CD4-positive, alpha-beta T cell treated with Interleukin-21 for 1 hour (primary cell): ENCODE data around the gene CAMK1D.
A peak's percentile ranks its signal among the peaks of the same experiment; 100 is the strongest.
"Not testable (repeated sequence)": the region's sequence is repeated elsewhere in the genome, so short reads cannot be mapped to it uniquely, and the experiment has no call there.

ENCODE experiments used
- DNase-seq: peaks from one replicate; pipeline ENCODE4 v3.0.0-alpha.2; 2020

Gene CAMK1D

DNA sequence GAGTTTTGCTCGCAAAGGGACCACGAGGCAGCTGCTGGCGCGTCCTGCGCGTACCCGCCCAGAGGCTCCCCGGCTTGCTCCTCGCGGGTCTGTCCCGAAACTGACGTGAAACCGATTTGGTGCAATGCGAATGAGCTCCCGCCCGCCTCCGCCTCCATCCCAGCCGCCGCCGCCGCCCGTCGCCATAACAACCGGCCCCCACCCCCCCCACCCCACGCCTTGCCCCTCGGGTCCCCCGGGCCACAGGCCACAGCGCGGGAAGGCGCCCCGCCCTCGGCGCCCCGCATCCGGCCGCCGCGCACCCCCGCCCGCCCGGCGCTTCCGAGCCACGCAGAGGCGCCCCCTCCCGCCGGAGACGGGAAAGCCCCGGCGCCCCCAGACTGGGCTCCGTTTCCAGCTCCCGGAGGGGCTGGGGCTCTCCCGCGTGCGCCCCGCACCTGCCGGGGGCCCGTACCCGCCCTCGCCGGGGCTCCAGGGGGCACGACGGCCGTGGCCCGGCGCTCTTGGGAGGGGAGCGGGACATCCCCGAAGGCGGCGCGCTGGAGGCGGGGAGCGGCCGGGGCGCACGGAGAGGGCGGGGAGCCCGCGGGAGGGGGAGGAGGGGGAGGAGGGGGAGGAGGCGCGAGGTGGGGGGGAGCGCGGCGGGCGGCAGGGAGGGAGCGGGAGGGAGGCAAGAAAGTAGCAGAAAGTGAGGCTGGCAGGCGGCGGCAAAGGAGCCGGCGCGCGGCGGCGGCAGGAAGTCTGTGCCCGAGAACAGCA, at the start of gene CAMK1D:
TSS of gene CAMK1D (plus strand) at position 678 of the 759 bp plus-strand sequence.
- peak; percentile 93 for DNase-seq

DNA sequence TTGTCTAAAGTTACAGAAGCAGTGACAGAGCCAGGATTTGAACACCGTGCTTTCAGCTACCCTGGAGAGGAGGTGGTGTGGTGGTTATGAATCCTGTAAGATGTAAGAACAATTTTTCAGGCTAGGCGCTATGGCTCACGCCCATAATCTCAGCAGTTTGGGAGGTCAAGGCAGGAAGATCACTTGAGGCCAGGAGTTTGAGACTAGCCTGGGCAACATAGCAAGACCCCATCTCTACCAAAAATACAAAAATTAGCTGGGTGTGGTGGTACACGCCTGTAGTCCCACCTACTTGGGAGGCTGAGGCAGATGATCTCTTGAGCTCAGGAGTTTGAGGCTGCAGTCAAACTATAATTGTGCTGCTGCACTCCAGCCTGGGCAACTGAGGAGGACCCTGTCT, 48.3 kb upstream of the CAMK1D start:
- not testable (repeated sequence) for DNase-seq

DNA sequence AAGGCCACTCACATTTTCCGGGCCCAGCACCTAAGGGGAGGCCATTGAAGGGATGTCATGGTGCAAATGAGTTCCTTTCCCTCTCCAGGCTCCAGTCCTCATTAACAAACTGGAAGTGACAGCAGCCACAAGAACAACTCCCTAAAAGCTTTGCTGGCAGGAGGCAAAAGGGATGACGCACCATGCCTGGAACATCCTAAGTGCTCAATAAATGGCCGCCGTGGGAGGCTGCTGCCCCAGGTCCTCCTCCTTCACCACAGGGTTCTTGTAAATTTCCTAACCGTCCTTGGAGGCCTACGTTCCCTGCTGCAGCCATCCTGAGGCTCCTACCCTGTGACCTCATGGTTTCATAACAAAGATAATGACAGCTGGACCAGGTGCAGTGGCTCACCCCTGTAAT, 41.3 kb upstream of the CAMK1D start:
- DNase-seq: no peak

DNA sequence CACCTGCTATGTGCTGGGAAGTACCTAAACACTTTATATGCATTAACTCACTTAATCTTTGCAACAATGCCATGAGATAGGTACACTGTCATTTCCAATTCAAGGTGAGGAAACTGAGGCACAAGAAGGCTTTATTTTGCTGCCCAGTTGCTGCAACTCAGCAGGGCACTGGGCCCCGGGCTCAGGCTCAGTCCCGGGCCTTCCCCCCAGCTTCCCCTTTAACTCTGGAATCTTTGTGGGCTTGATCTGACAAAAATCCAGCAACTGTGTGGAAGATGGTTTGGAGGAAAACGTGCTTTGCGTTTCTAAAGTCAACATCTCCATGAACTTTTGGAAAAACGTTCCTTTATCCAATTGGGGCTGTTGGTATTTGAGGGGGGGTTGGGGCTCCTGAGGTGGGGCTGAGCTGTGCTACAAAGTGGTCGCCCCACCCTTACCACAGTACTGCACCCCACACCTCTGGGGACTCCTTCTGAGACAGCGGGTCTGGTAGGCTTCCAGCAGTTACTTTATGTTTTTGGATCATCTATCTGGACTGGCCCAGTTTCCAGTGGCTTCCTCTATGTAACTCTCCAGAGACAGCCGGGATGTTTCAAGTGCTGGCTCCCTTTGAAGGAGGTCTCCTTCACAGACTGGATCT, 40.5 kb upstream of the CAMK1D start:
- no peak for DNase-seq

DNA sequence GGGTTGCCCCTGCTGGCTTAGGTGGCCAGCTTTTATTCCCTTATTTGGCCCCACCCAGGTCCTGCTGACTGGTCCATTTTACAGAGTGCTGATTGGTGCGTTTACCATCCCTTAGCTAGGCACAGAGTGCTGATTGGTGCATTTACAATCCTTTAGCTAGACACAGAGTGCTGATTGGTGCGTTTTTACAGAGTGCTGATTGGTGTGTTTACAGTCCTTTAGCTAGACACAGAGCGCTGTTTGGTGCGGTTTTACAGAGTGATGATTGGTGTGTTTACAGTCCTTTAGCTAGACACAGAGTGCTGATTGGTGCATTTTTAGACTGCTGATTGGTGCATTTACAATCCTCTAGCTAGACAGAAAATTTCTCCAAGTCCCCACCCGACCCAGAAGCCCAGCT, 39.6 kb upstream of the CAMK1D start:
- not testable (repeated sequence) for DNase-seq

DNA sequence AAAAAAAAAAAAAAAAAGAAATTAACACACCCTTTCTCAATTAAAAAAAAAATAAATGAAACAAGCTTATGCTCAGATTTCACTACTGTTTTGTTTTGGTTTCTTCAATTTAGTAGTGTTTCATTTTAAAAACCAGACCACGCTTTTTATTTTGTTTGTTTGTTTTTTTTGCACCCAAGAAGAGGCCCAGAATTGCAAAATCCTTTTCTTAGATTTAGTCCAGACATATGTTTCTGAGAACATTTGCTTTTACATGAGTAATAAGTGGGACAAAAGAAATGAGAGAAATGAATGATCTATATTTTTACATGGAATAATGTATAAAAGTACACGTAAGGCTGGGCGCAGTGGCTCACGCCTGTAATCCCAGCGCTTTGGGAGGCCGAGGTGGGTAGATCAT, 34.5 kb upstream of the CAMK1D start:
- no peak for DNase-seq

DNA sequence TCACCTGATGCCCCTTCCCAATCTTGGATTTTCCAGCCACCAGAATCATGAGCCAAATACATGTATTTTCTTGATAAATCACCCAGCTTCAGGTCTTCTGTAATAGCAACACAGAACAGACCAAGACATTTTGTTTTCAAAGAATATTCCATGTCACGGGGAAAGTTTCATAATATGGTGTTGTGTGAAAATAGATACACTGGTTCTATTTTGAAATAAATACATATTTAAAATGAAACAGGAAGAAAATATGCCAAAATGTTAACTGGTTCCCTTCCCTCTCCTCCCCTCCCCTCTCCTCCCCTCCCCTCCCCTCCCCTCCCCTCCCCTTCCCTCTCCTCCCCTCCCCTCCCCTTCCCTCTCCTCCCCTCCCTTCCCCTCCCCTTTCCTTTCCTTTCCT, 30.3 kb upstream of the CAMK1D start:
- no peak for DNase-seq

DNA sequence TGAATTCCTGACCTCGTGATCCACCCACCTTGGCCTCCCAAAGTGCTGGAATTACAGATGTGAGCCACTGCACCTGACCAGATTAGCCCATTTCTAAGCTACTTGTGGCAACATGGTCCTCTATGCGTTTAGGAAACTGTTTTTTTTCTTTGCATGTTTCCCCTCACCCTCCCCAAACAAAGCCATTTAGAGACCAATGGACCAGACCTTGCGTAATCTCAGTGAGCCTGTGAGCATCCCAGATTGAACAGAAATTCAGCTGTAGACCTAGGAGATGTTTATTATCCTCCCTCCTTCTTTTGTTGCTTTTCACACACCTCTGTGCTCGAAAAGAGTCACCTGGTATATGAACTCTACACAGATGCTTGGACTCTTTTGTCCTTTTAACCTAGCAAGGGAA, 28.5 kb upstream of the CAMK1D start:
- no peak for DNase-seq

DNA sequence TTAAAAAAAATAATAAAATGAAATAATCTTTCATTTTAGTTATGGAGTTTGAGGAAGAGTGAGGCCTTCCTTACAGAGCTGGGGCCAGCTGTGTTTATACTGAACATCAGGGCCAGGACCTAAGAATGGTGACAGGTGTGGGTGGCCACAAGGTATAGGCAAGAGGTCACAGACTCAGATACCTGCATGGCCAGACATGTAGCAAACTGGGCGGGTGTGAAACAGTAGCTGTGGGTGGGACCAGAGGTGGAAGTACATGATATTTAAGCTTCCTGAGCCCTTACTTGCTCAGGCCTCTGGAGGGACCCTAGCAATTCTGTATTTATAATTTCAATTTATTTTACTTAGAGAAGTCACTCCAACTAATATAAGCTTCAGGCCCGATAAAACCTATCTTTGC, 27.7 kb upstream of the CAMK1D start:
- DNase-seq: no peak

DNA sequence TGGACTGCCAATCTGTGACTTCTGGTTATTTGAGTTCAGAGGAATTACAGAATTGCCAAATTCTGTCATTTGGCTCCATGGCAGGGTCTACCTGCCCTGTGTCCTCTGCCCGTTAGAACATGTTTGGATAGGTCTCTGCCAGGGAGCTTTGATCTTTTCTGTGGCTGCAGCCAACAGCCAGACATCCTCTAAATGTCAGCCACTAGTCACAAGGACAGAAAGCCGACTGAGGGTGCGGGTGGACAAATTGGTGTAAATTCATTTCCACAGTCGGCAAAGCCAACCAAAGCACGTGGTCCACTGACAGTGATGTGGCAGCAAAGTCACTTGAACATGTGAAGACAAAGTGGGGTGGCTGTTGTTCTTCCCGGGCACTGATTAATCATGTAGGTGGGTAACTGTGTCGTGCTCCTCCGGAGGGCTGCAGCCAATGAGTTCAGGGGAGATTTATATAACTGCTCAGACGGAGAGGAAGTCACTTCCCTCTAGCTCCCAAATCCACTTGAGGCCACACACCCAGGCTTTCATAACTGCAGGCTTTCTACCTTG, 26.7 kb upstream of the CAMK1D start:
- DNase-seq: no peak

DNA sequence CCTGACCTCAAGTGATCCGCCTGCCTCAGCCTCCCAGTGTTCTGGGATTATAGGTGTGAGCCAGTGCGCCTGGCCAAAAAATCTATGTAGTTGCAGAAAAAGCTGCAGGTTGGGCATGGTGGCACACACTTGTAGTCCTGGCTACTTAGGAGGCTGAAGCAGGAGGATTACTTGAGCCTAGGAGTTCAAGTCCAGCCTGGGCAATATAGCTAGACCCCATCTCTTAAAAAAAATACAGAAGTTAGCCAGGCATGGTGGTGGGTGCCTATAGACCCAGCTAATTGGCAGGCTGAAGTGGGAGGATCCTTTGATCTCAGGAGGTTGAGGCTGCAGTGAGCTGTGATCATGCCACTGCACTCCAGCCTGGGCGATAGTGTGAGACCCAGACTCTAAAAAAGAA, 24.8 kb upstream of the CAMK1D start:
- DNase-seq: no peak

DNA sequence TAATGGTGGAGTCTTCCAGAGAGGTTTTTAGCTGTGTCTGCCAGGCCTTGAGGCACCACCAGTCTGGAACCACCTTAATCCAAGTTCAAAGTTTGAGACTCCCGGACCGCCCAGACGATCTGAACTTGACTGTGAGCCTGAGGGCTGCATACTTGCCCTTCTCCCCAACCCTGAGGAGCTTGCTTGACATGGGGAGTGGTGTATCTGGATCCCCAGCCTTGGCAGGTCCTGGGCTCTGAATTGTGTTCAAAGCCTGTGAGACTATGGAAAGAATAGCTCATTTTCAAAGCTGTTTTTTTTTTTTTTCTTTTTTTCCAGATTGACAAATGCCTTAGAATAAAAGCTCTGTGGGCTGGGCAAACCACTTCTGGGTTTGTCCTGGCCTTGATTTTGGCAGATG, 22.3 kb upstream of the CAMK1D start:
- DNase-seq: no peak

DNA sequence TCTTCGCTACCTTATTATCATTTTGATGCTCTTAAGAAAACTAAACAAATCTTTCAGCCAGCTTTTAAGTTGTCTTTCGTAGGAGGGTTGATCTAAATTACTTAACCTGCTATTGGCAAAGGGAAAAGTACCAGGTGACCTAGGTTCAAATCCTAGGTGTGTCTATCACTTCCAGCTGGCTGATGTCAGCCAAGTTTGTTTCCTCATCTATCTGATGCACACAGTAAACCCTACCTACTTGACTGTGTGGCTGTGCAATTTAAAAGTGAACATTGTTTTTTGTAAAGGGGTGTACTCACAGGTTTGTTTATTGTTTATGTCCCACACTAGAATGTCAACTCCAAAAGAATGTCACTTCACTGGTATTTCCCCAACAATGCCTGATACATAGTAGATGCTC, 21.9 kb upstream of the CAMK1D start:
- DNase-seq: no peak

DNA sequence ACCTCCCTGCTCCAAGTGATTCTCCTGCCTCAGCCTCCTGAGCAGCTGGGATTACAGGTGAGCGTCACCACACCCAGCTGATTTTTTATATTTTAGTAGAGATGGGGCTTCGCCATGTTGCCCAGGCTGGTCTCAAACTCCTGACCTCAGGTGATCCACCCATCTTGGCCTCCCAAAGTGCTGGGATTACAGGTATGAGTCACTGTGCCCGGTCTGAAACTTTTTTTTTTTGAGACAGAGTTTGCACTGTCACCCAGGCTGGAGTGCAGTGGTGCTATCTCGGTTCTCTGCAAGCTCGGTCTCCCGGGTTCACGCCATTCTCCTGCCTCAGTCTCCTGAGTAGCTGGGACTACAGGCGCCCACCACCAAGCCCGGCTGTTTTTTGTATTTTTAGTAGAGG, 21.0 kb upstream of the CAMK1D start:
- DNase-seq: not testable (repeated sequence)

DNA sequence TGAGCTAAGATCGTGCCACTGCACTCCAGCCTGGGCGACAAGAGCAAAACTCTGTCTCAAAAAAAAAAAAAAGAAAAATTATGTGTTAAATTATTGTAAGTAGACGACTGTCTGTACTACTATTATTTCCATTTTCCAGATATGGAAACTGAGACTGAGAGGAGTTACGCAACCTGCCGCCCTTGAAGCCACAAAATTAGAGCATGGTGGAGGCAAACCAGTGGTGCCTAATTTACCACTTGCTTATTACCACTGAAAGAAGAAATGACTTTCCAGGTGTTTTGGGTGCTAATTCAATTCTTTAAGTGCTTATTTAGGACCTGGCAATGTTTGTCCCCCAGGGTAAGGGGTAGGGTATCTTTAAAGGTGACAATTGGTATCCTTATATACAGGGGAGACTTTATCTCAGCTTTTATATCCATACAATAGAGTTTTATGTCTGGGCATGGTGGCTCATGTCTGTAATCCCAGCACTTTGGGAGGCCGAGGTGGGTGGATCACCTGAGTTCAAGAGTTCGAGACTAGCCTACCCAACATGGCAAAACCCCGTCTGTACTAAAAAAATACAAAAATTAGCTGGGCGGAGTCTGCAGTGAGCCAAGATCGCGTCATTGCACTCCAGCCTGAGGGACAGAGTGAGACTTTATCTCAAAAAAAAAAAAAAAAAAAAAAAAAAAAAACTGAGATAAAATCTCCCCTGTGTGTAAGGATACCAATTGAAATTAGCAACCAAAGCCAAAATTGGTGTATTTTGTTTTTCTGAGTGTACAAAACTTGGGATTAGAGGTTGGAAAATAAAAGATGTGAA, 16.6 kb upstream of the CAMK1D start:
- no peak for DNase-seq

DNA sequence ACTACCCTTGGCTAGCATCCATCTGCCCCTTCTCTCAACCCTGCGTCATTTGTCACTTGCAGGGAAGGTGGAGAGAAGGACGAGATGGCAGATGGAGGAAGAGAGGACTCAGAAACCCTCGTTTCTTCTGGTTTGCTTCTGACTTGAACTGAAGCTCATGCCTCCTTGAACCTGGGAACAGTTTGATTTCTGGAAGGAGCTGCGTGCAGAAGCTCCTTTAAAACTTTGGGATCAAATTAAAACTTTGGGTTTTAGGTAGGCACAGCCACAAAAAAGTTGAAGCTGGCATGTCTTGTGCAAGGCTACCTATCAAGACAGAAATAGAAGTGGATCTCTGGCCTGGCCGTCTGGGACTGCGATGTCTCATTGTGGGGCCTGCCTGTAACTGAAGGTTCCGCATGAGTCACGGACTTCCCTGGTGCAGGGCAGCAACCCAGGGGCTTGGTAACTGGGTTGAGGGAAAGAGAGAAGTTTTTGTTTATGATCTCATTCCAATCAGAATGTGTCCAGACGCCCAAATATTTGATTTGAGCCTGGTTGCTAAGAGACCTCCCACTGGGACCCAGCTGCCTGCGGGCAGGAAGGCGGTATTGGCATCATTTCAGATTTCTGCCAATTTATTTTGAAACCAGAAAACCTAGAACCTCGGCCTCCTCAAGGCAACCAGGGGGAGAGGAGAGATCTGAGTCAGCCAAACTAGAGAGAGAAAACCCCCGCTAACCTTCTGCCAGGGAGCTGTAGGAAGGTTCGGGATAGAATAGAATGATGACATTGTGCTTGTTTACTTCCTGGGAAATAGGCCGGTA, 15.8 kb upstream of the CAMK1D start:
- DNase-seq: peak; percentile 46

DNA sequence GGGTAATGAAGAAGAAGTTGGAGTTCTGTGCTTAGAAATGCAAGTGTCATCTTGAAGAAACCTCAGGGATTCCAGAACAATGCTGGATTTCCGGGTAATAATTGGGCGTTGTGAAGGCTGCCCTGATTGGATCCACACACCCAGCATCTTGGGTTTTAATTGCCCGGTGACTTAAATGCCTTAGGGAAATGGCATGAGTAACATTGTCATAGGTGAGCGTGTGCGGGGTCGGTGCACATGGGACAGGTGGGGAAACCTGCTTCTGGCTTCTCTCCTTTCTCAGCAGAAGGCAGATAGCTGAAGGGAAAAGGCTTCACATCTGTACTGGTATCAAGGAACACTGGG, 15.2 kb upstream of the CAMK1D start:
- DNase-seq: no peak

DNA sequence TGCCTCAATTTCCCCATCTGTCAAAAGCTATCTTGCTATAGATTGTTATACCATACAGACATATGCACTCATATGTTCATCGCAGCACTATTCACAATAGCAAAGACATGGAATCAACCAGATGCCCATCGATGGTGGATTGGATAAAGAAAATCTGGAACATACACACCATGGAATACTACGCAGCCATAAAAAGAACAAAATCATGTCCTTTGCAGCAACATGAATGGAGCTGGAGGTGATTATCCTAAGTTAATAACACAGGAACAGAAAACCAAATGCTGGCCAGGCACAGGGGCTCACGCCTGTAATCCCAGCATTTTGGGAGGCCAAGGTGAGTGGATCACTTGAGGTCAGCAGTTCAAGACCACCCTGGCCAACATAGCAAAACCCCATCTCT, 14.2 kb upstream of the CAMK1D start:
- not testable (repeated sequence) for DNase-seq

DNA sequence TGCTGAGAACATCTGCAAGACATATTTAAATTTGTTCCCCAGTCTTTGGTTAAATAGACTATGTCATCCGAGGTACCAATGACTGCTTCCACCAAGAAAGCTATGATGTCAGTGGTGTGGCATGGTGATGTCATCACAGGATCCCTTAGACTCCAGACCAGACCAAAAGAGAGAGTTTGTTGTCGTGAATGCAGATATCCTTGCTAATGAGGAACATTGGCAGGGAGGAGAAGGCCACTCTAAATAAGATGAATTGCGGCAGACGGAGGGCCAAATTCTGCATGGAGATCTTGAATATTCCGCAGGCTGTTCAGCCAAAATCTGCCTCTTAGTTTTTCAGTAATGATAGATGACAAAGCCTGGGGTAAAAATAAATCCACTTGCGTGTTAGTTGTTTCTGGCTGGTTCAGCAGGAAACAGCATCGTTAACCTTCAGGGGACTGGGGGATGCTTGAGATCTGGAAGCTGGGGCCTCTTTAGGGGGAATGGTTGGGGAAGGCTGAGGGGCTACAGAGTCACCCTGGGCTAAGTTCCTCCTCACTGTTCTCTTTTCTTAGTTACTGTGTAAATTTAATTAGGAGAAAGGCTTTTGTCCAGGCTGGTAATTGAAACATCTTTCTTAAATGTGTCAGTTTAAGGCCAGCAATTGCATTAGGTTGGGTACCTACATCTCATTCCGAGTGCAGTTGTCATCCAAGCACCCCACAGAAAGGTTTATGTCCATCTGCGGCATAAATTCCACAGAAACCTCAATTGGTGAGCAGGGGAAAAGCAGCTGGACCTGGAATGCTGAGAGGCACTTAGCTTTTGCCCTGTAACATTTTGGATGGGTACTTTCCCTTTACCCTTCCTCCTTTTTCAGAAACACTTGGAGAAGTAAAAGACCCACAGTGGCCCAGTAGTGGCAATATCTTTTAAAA, 11.6 kb upstream of the CAMK1D start:
- DNase-seq: no peak

DNA sequence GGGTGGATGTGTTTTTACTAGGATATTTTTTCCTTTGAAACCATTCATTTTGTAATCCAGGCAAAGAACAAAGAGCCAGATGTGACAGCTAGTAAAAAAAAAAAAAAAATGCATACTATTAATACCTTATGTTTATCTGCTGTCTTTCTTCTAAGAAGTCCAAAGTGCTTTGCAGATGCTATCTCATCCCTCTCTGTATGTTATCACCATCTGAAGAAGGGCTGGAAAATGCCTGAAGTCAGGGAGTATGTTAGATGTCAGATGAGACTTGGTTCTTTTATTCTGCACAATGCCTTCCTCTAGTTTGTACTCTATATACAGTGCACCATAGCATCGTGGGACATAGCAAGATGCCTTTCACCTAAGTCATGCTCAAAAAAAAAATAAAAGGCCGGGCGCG, 10.4 kb upstream of the CAMK1D start:
- no peak for DNase-seq

DNA sequence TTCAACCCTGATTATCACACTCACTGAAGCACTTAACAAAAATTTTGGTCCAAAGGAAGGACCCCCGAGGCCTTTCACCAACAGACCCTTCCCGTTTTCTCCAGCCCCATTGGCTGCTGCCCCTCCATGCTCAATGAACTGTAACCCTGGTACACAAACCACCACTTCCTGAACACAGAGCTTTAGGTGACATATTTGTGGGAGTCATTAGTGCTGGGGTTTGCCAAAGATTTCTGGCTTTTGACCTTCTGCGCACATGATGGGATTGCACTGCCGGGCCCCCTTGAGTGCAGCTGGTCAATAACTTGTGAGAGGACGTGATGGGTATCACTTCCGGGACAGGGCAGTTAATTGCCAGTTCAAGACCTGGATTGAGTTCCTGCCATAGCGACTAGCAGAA, 9.0 kb upstream of the CAMK1D start:
- no peak for DNase-seq

DNA sequence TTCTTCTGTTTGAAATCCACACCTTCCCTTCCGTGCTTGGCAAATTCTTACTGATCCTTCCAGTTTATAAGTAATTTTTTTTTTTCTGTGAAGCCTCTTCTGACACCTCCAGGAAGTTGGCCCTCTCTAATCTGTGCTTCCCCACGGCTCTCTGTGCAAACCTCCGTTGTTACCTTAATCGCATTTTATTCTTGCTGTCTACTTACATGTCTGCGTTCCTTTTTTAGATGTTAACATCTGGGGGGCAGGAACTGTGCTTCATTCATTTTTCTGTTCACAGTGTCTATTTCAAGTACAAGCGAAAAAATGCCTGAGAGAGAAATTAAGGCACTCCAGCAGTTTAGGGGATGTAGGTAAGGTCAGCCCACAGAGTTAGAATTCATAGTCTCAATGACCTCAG, 8.4 kb upstream of the CAMK1D start:
- DNase-seq: no peak
